H9 (cell line): ENCODE results near the gene PRR33. TPM values are rescaled to one million over a fixed set of nuclear protein-coding genes. Genes with fewer than 3 reads are reported as not detected.

Experiments used
- DNase-seq: peaks from one replicate; pipeline ENCODE4 v3.0.0-alpha.2; 2017
- H2AFZ ChIP-seq: one replicate; pipeline ENCODE4 v1.6.1; 2013; ENCODE audit warnings: mild to moderate bottlenecking, low read length, control low read depth, moderate library complexity
- H2AK5ac ChIP-seq: 2 replicates; pipeline ENCODE4 v1.6.1; 2013; ENCODE audit warnings: low read length, control low read depth, mixed read lengths; ENCODE audit not compliant: insufficient read length
- H2BK120ac ChIP-seq: one replicate; pipeline ENCODE4 v1.6.1; 2013; ENCODE audit warnings: low read depth, mild to moderate bottlenecking, low read length, control low read depth, inconsistent platforms; ENCODE audit not compliant: poor library complexity, severe bottlenecking
- H2BK12ac ChIP-seq: 2 replicates; pipeline ENCODE4 v1.6.1; 2013; ENCODE audit warnings: low read length, control low read depth, mixed read lengths, low read depth; ENCODE audit not compliant: insufficient read length
- H2BK15ac ChIP-seq: 2 replicates; pipeline ENCODE4 v1.6.1; 2013; ENCODE audit warnings: low read depth, low read length, control low read depth
- H2BK20ac ChIP-seq: one replicate; pipeline ENCODE4 v1.6.1; 2013; ENCODE audit warnings: low read depth, mild to moderate bottlenecking, low read length, control low read depth, inconsistent platforms; ENCODE audit not compliant: poor library complexity, severe bottlenecking
- H2BK5ac ChIP-seq: 2 replicates; pipeline ENCODE4 v1.6.1; 2013; ENCODE audit warnings: low read length, control low read depth, mixed read lengths; ENCODE audit not compliant: insufficient read length
- H3K14ac ChIP-seq: 2 replicates; pipeline ENCODE4 v1.6.1; 2013; ENCODE audit warnings: low read length, control low read depth; ENCODE audit not compliant: insufficient read depth
- H3K18ac ChIP-seq: 2 replicates; pipeline ENCODE4 v1.6.1; 2013; ENCODE audit warnings: low read depth, mild to moderate bottlenecking, mixed read lengths, low read length, control low read depth; ENCODE audit not compliant: insufficient read length
- H3K23ac ChIP-seq: 2 replicates; pipeline ENCODE4 v1.6.1; 2013; ENCODE audit warnings: low read length, control low read depth, mixed read lengths, low read depth; ENCODE audit not compliant: insufficient read length
- H3K23me2 ChIP-seq: 2 replicates; pipeline ENCODE4 v1.6.1; 2013; ENCODE audit warnings: low read depth, mild to moderate bottlenecking, mixed read lengths, low read length, control low read depth; ENCODE audit not compliant: insufficient read length, poor library complexity, severe bottlenecking
- H3K27ac ChIP-seq: 2 replicates; pipeline ENCODE4 v1.5.1; 2013; ENCODE audit warnings: low read length, control low read depth, mixed read lengths, low read depth; ENCODE audit not compliant: insufficient read length
- H3K27me3 ChIP-seq: 2 replicates; pipeline ENCODE4 v1.6.1; 2013; ENCODE audit warnings: low read length, control low read depth, inconsistent platforms; ENCODE audit not compliant: insufficient read depth
- H3K4ac ChIP-seq: 2 replicates; pipeline ENCODE4 v1.6.1; 2013; ENCODE audit warnings: low read depth, mild to moderate bottlenecking, control low read depth, inconsistent platforms, low read length, moderate library complexity
- H3K4me1 ChIP-seq: 2 replicates; pipeline ENCODE4 v1.6.1; 2013; ENCODE audit warnings: low read length, control low read depth, inconsistent platforms; ENCODE audit not compliant: insufficient read depth
- H3K4me2 ChIP-seq: 2 replicates; pipeline ENCODE4 v1.6.1; 2013; ENCODE audit warnings: low read length, control low read depth, mixed read lengths; ENCODE audit not compliant: insufficient read length, insufficient read depth
- H3K56ac ChIP-seq: 2 replicates; pipeline ENCODE4 v1.6.1; 2013; ENCODE audit warnings: low read depth, mild to moderate bottlenecking, mixed read lengths, low read length, control low read depth; ENCODE audit not compliant: insufficient read length
- H3K79me1 ChIP-seq: 2 replicates; pipeline ENCODE4 v1.6.1; 2013; ENCODE audit warnings: low read depth, mild to moderate bottlenecking, moderate library complexity, low read length, control low read depth, inconsistent platforms; ENCODE audit not compliant: insufficient read depth, poor library complexity, severe bottlenecking
- H3K79me2 ChIP-seq: 2 replicates; pipeline ENCODE4 v1.6.1; 2013; ENCODE audit warnings: low read length, control low read depth, inconsistent platforms; ENCODE audit not compliant: insufficient read depth
- H3K9ac ChIP-seq: 2 replicates; pipeline ENCODE4 v1.6.1; 2013; ENCODE audit warnings: low read length, control low read depth, mixed read lengths; ENCODE audit not compliant: insufficient read length; ENCODE audit errors: extremely low read depth
- H3K9me3 ChIP-seq: one replicate; pipeline ENCODE4 v1.6.1; 2013; ENCODE audit warnings: low read depth, low read length, inconsistent platforms; ENCODE audit not compliant: control insufficient read depth
- H3T11ph ChIP-seq: one replicate; pipeline ENCODE4 v1.6.1; 2013; ENCODE audit warnings: mild to moderate bottlenecking, low read length, control low read depth, inconsistent platforms
- H4K20me1 ChIP-seq: one replicate; pipeline ENCODE4 v1.6.1; 2013; ENCODE audit not compliant: control insufficient read depth, insufficient read length, insufficient read depth
- H4K5ac ChIP-seq: 2 replicates; pipeline ENCODE4 v1.6.1; 2013; ENCODE audit warnings: low read depth, mild to moderate bottlenecking, mixed read lengths, low read length, control low read depth; ENCODE audit not compliant: insufficient read length
- H4K8ac ChIP-seq: replicated peaks from 2 replicates; pipeline ENCODE4 v1.6.1; 2013; ENCODE audit warnings: low read length, control low read depth, mixed read lengths, low read depth; ENCODE audit not compliant: insufficient read length
- H4K91ac ChIP-seq: 2 replicates; pipeline ENCODE4 v1.6.1; 2013; ENCODE audit warnings: low read depth, mild to moderate bottlenecking, moderate library complexity, mixed read lengths, low read length, control low read depth; ENCODE audit not compliant: insufficient read length
- H3K27ac Mint-ChIP-seq, 3 experiments: 2 replicates in 2 of 3; 3 replicates in 1 of 3; pipeline ENCODE4 v1.8.0; 2020 to 2021; ENCODE audit warnings: mixed read lengths in 3 of 3, mild to moderate bottlenecking in 1 of 3, moderate library complexity in 1 of 3
- H3K27me3 Mint-ChIP-seq: 2 replicates; pipeline ENCODE4 v1.8.0; 2021; ENCODE audit warnings: low read depth, mild to moderate bottlenecking, moderate library complexity, mixed read lengths
- H3K36me3 Mint-ChIP-seq, 3 experiments: 2 replicates in 2 of 3; 3 replicates in 1 of 3; pipeline ENCODE4 v1.8.0; 2020 to 2021; ENCODE audit warnings: low read depth in 3 of 3, mixed read lengths in 3 of 3; ENCODE audit not compliant: insufficient read depth in 1 of 3
- H3K4me1 Mint-ChIP-seq, 2 experiments: 2 replicates each; pipeline ENCODE4 v1.8.0; 2020; ENCODE audit warnings: mixed read lengths in 2 of 2
- H3K4me3 Mint-ChIP-seq, 2 experiments: 2 replicates in 1 of 2; 3 replicates in 1 of 2; pipeline ENCODE4 v1.8.0; 2020 to 2021; ENCODE audit warnings: mild to moderate bottlenecking in 2 of 2, mixed read lengths in 2 of 2, moderate library complexity in 1 of 2
- H3K9me3 Mint-ChIP-seq, 2 experiments: 2 replicates in 1 of 2; 3 replicates in 1 of 2; pipeline ENCODE4 v1.8.0; 2020; ENCODE audit warnings: mild to moderate bottlenecking in 2 of 2, mixed read lengths in 2 of 2, moderate library complexity in 1 of 2
- CTCF ChIP-seq: fragments of 200-600 bp; sonication (generic); conservative IDR thresholded peaks from 3 replicates; pipeline ENCODE4 v1.8.0; 2021; ENCODE audit warnings: antibody characterized with exemption, mild to moderate bottlenecking
- WGBS: extraction: QIAGEN DNeasy Blood & Tissue Kit; methylation state at CpG from one replicate; pipeline ENCODE4 v1.1.7; 2013; ENCODE audit warnings: missing lambda C conversion rate, low lambda C conversion rate, mixed read lengths; ENCODE audit not compliant: insufficient read length; ENCODE audit errors: extremely low coverage; 5-methylcytosine and 5-hydroxymethylcytosine counted together
- total RNA-seq: library from RNA; stranded (reverse); gene quantifications from 2 replicates; pipeline ENCODE4 v1.2.1, GENCODE V29; 2021

PRR33 gene
- total RNA-seq, 1 experiment from 2014 or later = not detected

- Histone ChIP-seq H2BK20ac (no peak overlapping the region), H3K4me1 (no peaks in the 10 kb centered on the region), H4K91ac (no peak overlapping the region), H3K4me2 (no peak overlapping the region), H4K20me1 (no peaks in the 10 kb centered on the region), H3K4ac (no peak overlapping the region), H3K27me3 (no peaks in the 10 kb centered on the region), H2BK15ac (no peak overlapping the region), H3K79me2 (no peaks in the 10 kb centered on the region), H3K9ac (no peak overlapping the region), H2BK12ac (no peak overlapping the region), H4K5ac (no peak overlapping the region), H3K56ac (no peak overlapping the region), H2AFZ (no peak overlapping the region), H2BK120ac (no peak overlapping the region), H3K23me2 (no peaks in the 10 kb centered on the region), H3K27ac (no peak overlapping the region), H3K23ac (no peak overlapping the region), H3K79me1 (no peaks in the 10 kb centered on the region), H3K18ac (no peak overlapping the region), H2AK5ac (no peak overlapping the region), H4K8ac (no peak overlapping the region), H3K14ac (no peak overlapping the region; the same call in 1 of the 2 replicates), H3T11ph (no peak overlapping the region), H2BK5ac (no peak overlapping the region), H3K9me3 (no peaks in the 10 kb centered on the region)
- no CpG with 5 or more reads among the region's 19 CpGs for WGBS
- H3K9me3 Mint-ChIP-seq = no peaks in the 10 kb centered on the region
- DNase-seq = no peak
- H3K27ac Mint-ChIP-seq = no peak overlapping the region; a peak in 1 of 7 replicates
- peaks cover 10% of the 10 kb centered on the region for H3K27me3 Mint-ChIP-seq
- H3K4me1 Mint-ChIP-seq = peaks cover 2 to 3% of the 10 kb centered on the region in 2 experiments; a peak in 2 of 4 replicates
- H3K36me3 Mint-ChIP-seq = no peaks in the 10 kb centered on the region
- TF ChIP-seq CTCF = no peak
- H3K4me3 Mint-ChIP-seq = no peak overlapping the region
Observed at GRCh38 chr11:1853376-1854131, 38.1 kb downstream of the PRR33 start.
